H1 (cell line): ENCODE results near the gene CELF5. TPM values are rescaled to one million over a fixed set of nuclear protein-coding genes. Genes with fewer than 3 reads are reported as not detected.

Experiments used
- CTCF ChIA-PET: fragments of 300-600 bp; sonication (Branson Sonifier 250); formaldehyde crosslinking; loops from one replicate; lab custom pipeline; 2021; ENCODE audit not compliant: partially characterized antibody; lab: Charles Lee
- POLR2A ChIA-PET: fragments of 300-600 bp; sonication (Branson Sonifier 250); formaldehyde crosslinking; loops from one replicate; lab custom pipeline; 2021; ENCODE audit warnings: inconsistent platforms; ENCODE audit not compliant: partially characterized antibody; lab: Charles Lee
- DNase-seq, 2 experiments: peaks; one replicate each; pipeline versions ENCODE4 v3.0.0 to v3.0.0-alpha.2; 2010 to 2022; ENCODE audit warnings: low spot score in 2 of 2, low read depth in 1 of 2, mixed read lengths in 1 of 2
- FAIRE-seq: peaks from 2 replicates; lab custom pipeline; 2011; peaks lifted over from hg19 to GRCh38; lab: Jason Lieb, UNC
- H2AFZ ChIP-seq: 2 replicates; pipeline ENCODE4 v1.8.1; 2012; ENCODE audit warnings: low read length, inconsistent platforms
- H2AK5ac ChIP-seq: 2 replicates; pipeline ENCODE4 v1.6.1; 2013; ENCODE audit warnings: low read depth, low read length
- H2BK120ac ChIP-seq: replicated peaks from 2 replicates; pipeline ENCODE3; 2013; ENCODE audit warnings: low read depth, low read length, inconsistent platforms
- H2BK12ac ChIP-seq: 2 replicates; pipeline ENCODE4 v1.6.1; 2013; ENCODE audit warnings: low read depth, low read length
- H2BK15ac ChIP-seq: 2 replicates; pipeline ENCODE4 v1.6.1; 2013; ENCODE audit warnings: low read length
- H2BK20ac ChIP-seq: 2 replicates; pipeline ENCODE4 v1.6.1; 2013; ENCODE audit warnings: low read length
- H2BK5ac ChIP-seq: 2 replicates; pipeline ENCODE4 v1.6.1; 2013; ENCODE audit warnings: low read depth, low read length
- H3K14ac ChIP-seq: 2 replicates; pipeline ENCODE4 v1.6.1; 2013; ENCODE audit warnings: inconsistent platforms; ENCODE audit not compliant: insufficient read length
- H3K18ac ChIP-seq: 2 replicates; pipeline ENCODE4 v1.6.1; 2013; ENCODE audit warnings: low read length; ENCODE audit errors: extremely low read depth
- H3K23ac ChIP-seq: 2 replicates; pipeline ENCODE4 v1.6.1; 2013; ENCODE audit warnings: inconsistent platforms; ENCODE audit not compliant: insufficient read length
- H3K23me2 ChIP-seq: 2 replicates; pipeline ENCODE4 v1.6.1; 2013; ENCODE audit warnings: low read depth, low read length
- H3K27ac ChIP-seq: 2 replicates; pipeline ENCODE4 v1.6.1; 2011; ENCODE audit warnings: low read depth, low read length, inconsistent platforms
- H3K27me3 ChIP-seq, 4 experiments: replicated peaks in 1 of 4; 1 replicate in 1 of 4; 2 replicates in 3 of 4; pipeline versions ENCODE4 v1.6.1 to v1.8.1; 2011 to 2013; ENCODE audit warnings: low read length in 3 of 4, mild to moderate bottlenecking in 3 of 4, inconsistent platforms in 2 of 4, mixed read lengths in 2 of 4, moderate library complexity in 1 of 4; ENCODE audit not compliant: control insufficient read depth in 3 of 4, insufficient read depth in 3 of 4; ENCODE audit errors: extremely low read depth in 1 of 4
- H3K36me3 ChIP-seq, 4 experiments: 2 replicates each; pipeline versions ENCODE4 v1.6.1 to v1.8.1; 2011 to 2013; ENCODE audit warnings: mild to moderate bottlenecking in 4 of 4, low read length in 3 of 4, moderate library complexity in 2 of 4, control low read depth in 1 of 4, inconsistent platforms in 1 of 4; ENCODE audit not compliant: insufficient read depth in 4 of 4, control insufficient read depth in 2 of 4
- H3K4ac ChIP-seq: replicated peaks from 2 replicates; pipeline ENCODE3; 2013; ENCODE audit warnings: low read length, low read depth, mixed read lengths, inconsistent platforms; ENCODE audit not compliant: insufficient read length
- H3K4me1 ChIP-seq, 4 experiments: replicated peaks in 1 of 4; 1 replicate in 1 of 4; 2 replicates in 3 of 4; pipeline versions ENCODE4 v1.6.1 to v1.8.1; 2011 to 2013; ENCODE audit warnings: low read length in 3 of 4, inconsistent platforms in 2 of 4, mixed read lengths in 1 of 4; ENCODE audit not compliant: insufficient read depth in 4 of 4, control insufficient read depth in 3 of 4
- H3K4me2 ChIP-seq, 2 experiments: 2 replicates each; pipeline versions ENCODE4 v1.6.1 to v1.8.1; 2011 to 2013; ENCODE audit warnings: low read depth in 2 of 2, low read length in 2 of 2, control low read depth in 1 of 2, inconsistent platforms in 1 of 2, mild to moderate bottlenecking in 1 of 2; ENCODE audit not compliant: insufficient read depth in 1 of 2
- H3K4me3 ChIP-seq, 4 experiments: fragments of 200-600, 300-600 bp in 1 of 4; sonication (generic), shearing (Covaris generic), sonication (Bioruptor Twin) in 1 of 4; 2 replicates each; pipeline versions ENCODE4 v1.5.1 to v1.8.1; 2011 to 2016; ENCODE audit warnings: low read length in 4 of 4, low read depth in 3 of 4, control low read depth in 2 of 4, inconsistent platforms in 2 of 4, mild to moderate bottlenecking in 2 of 4, mixed read lengths in 1 of 4, moderate library complexity in 1 of 4; ENCODE audit not compliant: insufficient read depth in 2 of 4; ENCODE audit errors: extremely low read depth in 1 of 4
- H3K56ac ChIP-seq: replicated peaks from 2 replicates; pipeline ENCODE3; 2013; ENCODE audit warnings: low read depth, mild to moderate bottlenecking, mixed read lengths, low read length, inconsistent platforms; ENCODE audit not compliant: insufficient read length
- H3K79me1 ChIP-seq: 2 replicates; pipeline ENCODE4 v1.6.1; 2013; ENCODE audit warnings: low read depth, low read length, control low read depth
- H3K79me2 ChIP-seq, 2 experiments: 2 replicates each; pipeline versions ENCODE4 v1.6.1 to v1.8.1; 2012 to 2013; ENCODE audit warnings: low read length in 2 of 2, mild to moderate bottlenecking in 2 of 2, inconsistent platforms in 1 of 2; ENCODE audit not compliant: insufficient read depth in 2 of 2, control insufficient read depth in 1 of 2
- H3K9ac ChIP-seq, 4 experiments: replicated peaks in 1 of 4; 1 replicate in 1 of 4; 2 replicates in 3 of 4; pipeline versions ENCODE4 v1.6.1 to v1.8.1; 2011 to 2013; ENCODE audit warnings: low read depth in 3 of 4, low read length in 3 of 4, control low read depth in 2 of 4, mild to moderate bottlenecking in 2 of 4, moderate library complexity in 2 of 4, inconsistent platforms in 1 of 4; ENCODE audit errors: extremely low read depth in 1 of 4
- H3K9me3 ChIP-seq, 2 experiments: 2 replicates each; pipeline versions ENCODE4 v1.6.1 to v1.8.1; 2012 to 2013; ENCODE audit warnings: mild to moderate bottlenecking in 2 of 2, moderate library complexity in 2 of 2, control low read depth in 1 of 2, inconsistent platforms in 1 of 2, low read depth in 1 of 2, low read length in 1 of 2, mixed read lengths in 1 of 2; ENCODE audit not compliant: insufficient read depth in 2 of 2
- H4K20me1 ChIP-seq, 2 experiments: replicated peaks in 1 of 2; 2 replicates each; pipeline versions ENCODE3 to v1.8.1; 2011 to 2013; ENCODE audit warnings: inconsistent platforms in 2 of 2, low read length in 2 of 2, mild to moderate bottlenecking in 1 of 2; ENCODE audit not compliant: insufficient read depth in 2 of 2, control insufficient read depth in 1 of 2
- H4K5ac ChIP-seq: 2 replicates; pipeline ENCODE4 v1.6.1; 2013; ENCODE audit warnings: low read length, low read depth, mixed read lengths, inconsistent platforms; ENCODE audit not compliant: insufficient read length
- H4K8ac ChIP-seq: 2 replicates; pipeline ENCODE4 v1.8.0; 2013; ENCODE audit warnings: mild to moderate bottlenecking, moderate library complexity, low read length, inconsistent platforms; ENCODE audit not compliant: insufficient read depth; ENCODE audit errors: extremely low read depth
- H4K91ac ChIP-seq: replicated peaks from 2 replicates; pipeline ENCODE3; 2013; ENCODE audit warnings: low read length, mixed read lengths, inconsistent platforms; ENCODE audit not compliant: insufficient read length
- HDAC6 ChIP-seq: IDR thresholded peaks from one replicate; pipeline ENCODE4 v1.7.1; 2012; ENCODE audit warnings: low read depth, mild to moderate bottlenecking, inconsistent platforms, low read length, moderate library complexity
- JUND ChIP-seq: IDR thresholded peaks from 2 replicates; pipeline ENCODE4 v1.6.1; 2011; ENCODE audit warnings: mild to moderate bottlenecking, improper control_type of control experiment, low read length
- SRF ChIP-seq: IDR thresholded peaks from 2 replicates; pipeline ENCODE4 v1.6.1; 2011; ENCODE audit warnings: mild to moderate bottlenecking, low read depth, low read length, moderate library complexity
- SUZ12 ChIP-seq: fragments of 200-600 bp; sonication (generic); IDR thresholded peaks from 2 replicates; pipeline ENCODE4 v1.6.1; 2012; ENCODE audit warnings: mild to moderate bottlenecking, inconsistent platforms, low read length, moderate library complexity, mixed read lengths
- TAF1 ChIP-seq: IDR thresholded peaks from 2 replicates; pipeline ENCODE4 v1.6.1; 2011; ENCODE audit warnings: mild to moderate bottlenecking, low read depth, low read length
- WGBS, 2 experiments: shearing (Covaris generic) in 1 of 2; methylation state at CpG; one replicate each; pipeline versions ENCODE4 v1.1.6 to v1.1.7; 2013 to 2015; ENCODE audit warnings: low lambda C conversion rate in 2 of 2, mixed read lengths in 2 of 2, inconsistent platforms in 1 of 2, low coverage in 1 of 2, missing lambda C conversion rate in 1 of 2; ENCODE audit not compliant: insufficient replicate concordance in 2 of 2, insufficient coverage in 1 of 2, insufficient read length in 1 of 2; ENCODE audit errors: extremely low coverage in 1 of 2, missing lambda C conversion rate in 1 of 2; 5-methylcytosine and 5-hydroxymethylcytosine counted together
- polyA plus RNA-seq, 7 experiments: library from polyadenylated mRNA; depleted of rRNA in 3 of 7; stranded (reverse) in 5 of 7; unstranded in 2 of 7; fragments of >200 nt in 5 of 7; fragments of 200-250 nt in 2 of 7; gene quantifications; 1 replicate in 5 of 7; 2 replicates in 1 of 7; 4 replicates in 1 of 7; pipeline versions ENCODE4 v1.2.1 to v1.2.3, GENCODE V29; 2011 to 2013; ENCODE audit warnings: missing spikeins in 2 of 7, mixed read lengths in 2 of 7
- total RNA-seq: library from RNA; stranded (reverse); fragmentation: NEBNext Ultra II Directional; extraction: Animal tissue kit (Norgen Biotek cat#: 25700); gene quantifications from 2 replicates; pipeline ENCODE4 v1.2.1, GENCODE V29; 2021

CELF5 gene
- total and polyA plus RNA-seq, 2 of the 8 experiments (the other 6 are each of a cell fraction or from before 2014, with no cell fraction given) = 9.8 to 15.0 TPM

GRCh38 chr19:3268326-3268725 is 43.9 kb downstream of the CELF5 start:
- 84% methylated on average over 15 of the region's 15 CpGs; no CpG with 5 or more reads in 1 of the 2 experiments for WGBS, 2 experiments
- no peak overlapping the region for H3K56ac ChIP-seq
- peaks cover 4 to 6% of the 10 kb centered on the region in 2 experiments for H4K20me1 ChIP-seq
- no peak for FAIRE-seq
- H3K4me3 ChIP-seq = no peak overlapping the region
- peaks cover 0 to 5% (median 0%) of the 10 kb centered on the region in 4 experiments; a peak in 2 of 7 replicates for H3K4me1 ChIP-seq
- no peak overlapping the region for H4K8ac ChIP-seq
- no peak overlapping the region for H4K91ac ChIP-seq
- H4K5ac ChIP-seq = no peak overlapping the region
- H2AFZ ChIP-seq = no peak overlapping the region
- H2BK120ac ChIP-seq = no peak overlapping the region
- ChIA-PET POLR2A (interaction anchor here (0.8 to 1.0 kb wide), 2 partner anchors 35 to 49 kb away, joined by 3 read pairs; no protein-coding TSS in a partner anchor), CTCF (no interaction called here)
- H2BK15ac ChIP-seq = no peak overlapping the region
- no peak overlapping the region for H3K27ac ChIP-seq
- DNase-seq = no peak
- H2BK20ac ChIP-seq = no peak overlapping the region
- H3K4me2 ChIP-seq = no peak overlapping the region
- no peaks in the 10 kb centered on the region for H3K36me3 ChIP-seq
- H3K23ac ChIP-seq = no peak overlapping the region
- no peaks in the 10 kb centered on the region for H3K79me2 ChIP-seq
- no peak overlapping the region for H3K4ac ChIP-seq
- no peaks in the 10 kb centered on the region; the same call in 1 of the 2 replicates for H3K79me1 ChIP-seq
- H3K9me3 ChIP-seq = peaks cover 6 to 7% of the 10 kb centered on the region in 2 experiments; a peak in 3 of 4 replicates
- no peak overlapping the region for H3K14ac ChIP-seq
- no peaks in the 10 kb centered on the region for H3K23me2 ChIP-seq
- peaks cover 0 to 10% (median 6%) of the 10 kb centered on the region in 4 experiments; a peak in 4 of 7 replicates for H3K27me3 ChIP-seq
- no peak overlapping the region for H3K18ac ChIP-seq
- no peak overlapping the region for H2AK5ac ChIP-seq
- H2BK5ac ChIP-seq = no peak overlapping the region
- H2BK12ac ChIP-seq = no peak overlapping the region
- H3K9ac ChIP-seq = no peak overlapping the region
- TF ChIP-seq SUZ12 (no peak), SRF (no peak), HDAC6 (no peak), JUND (no peak), TAF1 (no peak)
